Lung (tissue), 12 donors: ENCODE data around the gene ERCC2. TPM values are rescaled to one million over a fixed set of nuclear protein-coding genes. Genes with fewer than 3 reads are reported as not detected.
"Not testable (repeated sequence)": the region's sequence is repeated elsewhere in the genome, so short reads cannot be mapped to it uniquely, and the experiment has no call there.

Source experiments
- ATAC-seq: fragments of 200-7000 bp; cut with Tn5 transposase; one replicate; pipeline ENCODE4 v1.9.1; 2020; ENCODE audit warnings: moderate number of reproducible peaks; ENCODE audit not compliant: insufficient read depth, low FRiP score
- DNase-seq, 3 donors: peaks; one replicate each; pipeline ENCODE4 v3.0.0-alpha.2; 2013 to 2017
- H3K27ac ChIP-seq, 2 donors: one replicate each; pipeline ENCODE4 v1.5.1; 2013; ENCODE audit warnings: mild to moderate bottlenecking in 2 of 2, moderate library complexity in 2 of 2, control low read depth in 1 of 2, inconsistent platforms in 1 of 2, low read depth in 1 of 2, low read length in 1 of 2
- H3K27me3 ChIP-seq, 3 donors: one replicate each; pipeline ENCODE4 v1.5.1; 2013; ENCODE audit warnings: low read length in 2 of 3; ENCODE audit not compliant: control insufficient read depth in 3 of 3, insufficient read depth in 3 of 3
- H3K36me3 ChIP-seq, 4 donors: one replicate each; pipeline ENCODE4 v1.5.1; 2013; ENCODE audit warnings: low read length in 4 of 4, mild to moderate bottlenecking in 1 of 4, moderate library complexity in 1 of 4; ENCODE audit not compliant: control insufficient read depth in 4 of 4, insufficient read depth in 4 of 4
- H3K4me1 ChIP-seq, 5 donors: one replicate each; pipeline ENCODE4 v1.5.1; 2013; ENCODE audit warnings: low read length in 5 of 5, mild to moderate bottlenecking in 2 of 5, moderate library complexity in 1 of 5; ENCODE audit not compliant: control insufficient read depth in 5 of 5, insufficient read depth in 5 of 5
- H3K4me3 ChIP-seq: one replicate; pipeline ENCODE4 v1.5.1; 2013; ENCODE audit warnings: mild to moderate bottlenecking, control low read depth, moderate library complexity
- H3K9ac ChIP-seq, 2 donors: one replicate each; pipeline ENCODE4 v1.5.1; 2013; ENCODE audit warnings: low read length in 2 of 2, control low read depth in 1 of 2; ENCODE audit not compliant: insufficient read depth in 1 of 2
- H3K9me3 ChIP-seq, 4 donors: one replicate each; pipeline ENCODE4 v1.5.1; 2013; ENCODE audit warnings: low read length in 3 of 4, mild to moderate bottlenecking in 1 of 4, moderate library complexity in 1 of 4; ENCODE audit not compliant: control insufficient read depth in 4 of 4, insufficient read depth in 3 of 4
- CTCF ChIP-seq: IDR thresholded peaks from 2 replicates; pipeline ENCODE4 v1.5.1; 2012; ENCODE audit warnings: mild to moderate bottlenecking; ENCODE audit errors: control extremely low read depth, extremely low read depth
- WGBS, 2 donors: extraction: QIAGEN DNeasy Blood & Tissue Kit; methylation state at CpG; one replicate each; pipeline ENCODE4 v1.1.7; 2013; 5-methylcytosine and 5-hydroxymethylcytosine counted together
- polyA plus RNA-seq, 2 donors: library from polyadenylated mRNA; stranded (reverse); fragments of 200-250 nt; gene quantifications; one replicate each; pipeline ENCODE4 v1.2.1, GENCODE V29; 2013
- total RNA-seq, 2 donors: library from RNA; depleted of rRNA in 1 of 2; stranded (reverse); fragments of >200 nt in 1 of 2; gene quantifications; one replicate each; pipeline ENCODE4 v1.2.1, GENCODE V29; 2014 to 2021
- donor health status: control.
- donor health status: control.
- donor health status: Bipolar disorder and iron deficiency.
- donor health status: healthy.
- donor health status: DM: yes; HTN: yes; CAD: no.

ERCC2 gene
- total and polyA plus RNA-seq, 4 donors = 11.9 to 19.9 (median 16.3) TPM

GRCh38 chr19:45339629-45340028, 30.7 kb downstream of the ERCC2 start:
- ATAC-seq (no peak), DNase-seq (no peak)
- 86 to 87% methylated on average over 6 of the region's 6 CpGs for WGBS, 2 donors
- no peak overlapping the region for H3K9ac ChIP-seq
- no peaks in the 10 kb centered on the region for H3K9me3 ChIP-seq
- H3K27ac ChIP-seq = no peak overlapping the region
- no peak for TF ChIP-seq CTCF
- H3K4me3 ChIP-seq = no peak overlapping the region
- peaks cover 0 to 18% (median 17%) of the 10 kb centered on the region in 3 donors for H3K27me3 ChIP-seq
- H3K4me1 ChIP-seq = peaks cover 0 to 6% (median 3%) of the 10 kb centered on the region in 5 donors
- H3K36me3 ChIP-seq = no peaks in the 10 kb centered on the region

GRCh38 chr19:45336696-45337251, 33.6 kb downstream of the ERCC2 start:
- Histone ChIP-seq H3K27me3 (peaks cover 0 to 11% (median 10%) of the 10 kb centered on the region in 3 donors), H3K36me3 (no peaks in the 10 kb centered on the region), H3K27ac (no peak overlapping the region), H3K4me1 (peaks cover 0 to 6% (median 3%) of the 10 kb centered on the region in 5 donors), H3K4me3 (no peak overlapping the region), H3K9ac (no peak overlapping the region), H3K9me3 (no peaks in the 10 kb centered on the region)
- no peak for TF ChIP-seq CTCF
- 69 to 70% methylated on average over 11 of the region's 11 CpGs for WGBS, 2 donors
- ATAC-seq (no peak), DNase-seq (no peak)

GRCh38 chr19:45334881-45335280, 35.5 kb downstream of the ERCC2 start:
- H3K27me3 ChIP-seq, H3K9ac ChIP-seq, H3K4me3 ChIP-seq, H3K36me3 ChIP-seq, ATAC-seq, DNase-seq, H3K27ac ChIP-seq, H3K9me3 ChIP-seq, H3K4me1 ChIP-seq: not testable (repeated sequence)
- 90 to 93% methylated on average over 4 of the region's 4 CpGs for WGBS, 2 donors

GRCh38 chr19:45333609-45334303, 36.6 kb downstream of the ERCC2 start:
- TF ChIP-seq CTCF = no peak
- no peaks in the 10 kb centered on the region for H3K4me1 ChIP-seq
- DNase-seq (no peak), ATAC-seq (no peak)
- H3K36me3 ChIP-seq = no peaks in the 10 kb centered on the region
- H3K27me3 ChIP-seq = no peaks in the 10 kb centered on the region
- H3K27ac ChIP-seq = no peak overlapping the region
- WGBS, 2 donors = 80 to 83% methylated on average over 10 of the region's 10 CpGs
- no peak overlapping the region for H3K9ac ChIP-seq
- H3K9me3 ChIP-seq = no peaks in the 10 kb centered on the region
- H3K4me3 ChIP-seq = no peak overlapping the region
